ENCODE measurements around the gene SERPINB5. TPM values are rescaled to one million over a fixed set of nuclear protein-coding genes. Genes with fewer than 3 reads are reported as not detected.
A peak's percentile ranks its signal among the peaks of the same experiment; 100 is the strongest.

SERPINB5 gene
- total RNA-seq, 1 donor from 2014 or later = not detected

GRCh38 chr18:63495675-63496074 is 18.9 kb downstream of the SERPINB5 start:
- no peak for TF ChIP-seq CTCF (IDR thresholded peaks at IDR 0.05)
- intact Hi-C loops (cut with DNase I) = no loop called here
- H3K9me3 ChIP-seq = no peaks in the 10 kb centered on the region
- no peaks in the 10 kb centered on the region for H3K27me3 ChIP-seq (ENCODE audit: low read depth)
- DNase-seq (no peak), ATAC-seq (no peak)
- no peak overlapping the region for H3K27ac ChIP-seq
- H3K4me3 ChIP-seq = no peak overlapping the region
- H3K36me3 ChIP-seq = no peaks in the 10 kb centered on the region
- H3K4me1 ChIP-seq = no peaks in the 10 kb centered on the region

- ATAC-seq (peak in 1 of 2 donors; percentile 38), DNase-seq (no peak)
- peak; percentile 53 for TF ChIP-seq CTCF (IDR thresholded peaks at IDR 0.05)
- Histone ChIP-seq H3K4me1 (peaks cover 7% of the 10 kb centered on the region), H3K9me3 (no peaks in the 10 kb centered on the region), H3K27me3 (ENCODE audit: low read depth) (peaks cover 3% of the 10 kb centered on the region), H3K27ac (no peak overlapping the region), H3K36me3 (no peaks in the 10 kb centered on the region), H3K4me3 (no peak overlapping the region)
- intact Hi-C loops (cut with DNase I) = no loop called here
Observed at GRCh38 chr18:63505566-63506335, 29.0 kb downstream of the SERPINB5 start.

DNA sequence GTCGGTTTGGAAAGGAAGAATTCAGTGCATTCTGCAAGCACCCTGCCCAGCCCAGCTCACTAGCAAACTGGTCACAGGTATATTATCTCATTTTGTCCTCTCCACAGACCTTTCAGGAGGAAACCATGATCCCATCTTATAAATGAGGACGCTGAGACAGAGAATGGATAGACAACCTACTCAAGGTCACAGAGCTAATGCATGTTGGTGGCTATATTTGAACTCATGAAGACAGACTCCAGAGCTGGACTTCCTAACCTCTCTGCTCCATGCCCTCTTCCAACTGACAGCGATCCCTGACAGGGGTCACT is 29.5 kb downstream of the SERPINB5 start:
- intact Hi-C loops (cut with DNase I) = no loop called here
- H3K4me3 ChIP-seq = no peak overlapping the region
- no peaks in the 10 kb centered on the region for H3K36me3 ChIP-seq
- ATAC-seq (no peak), DNase-seq (no peak)
- H3K4me1 ChIP-seq = peaks cover 7% of the 10 kb centered on the region
- no peak for TF ChIP-seq CTCF (IDR thresholded peaks at IDR 0.05)
- peaks cover 3% of the 10 kb centered on the region for H3K27me3 ChIP-seq (ENCODE audit: low read depth)
- no peak overlapping the region for H3K27ac ChIP-seq
- no peaks in the 10 kb centered on the region for H3K9me3 ChIP-seq

DNA sequence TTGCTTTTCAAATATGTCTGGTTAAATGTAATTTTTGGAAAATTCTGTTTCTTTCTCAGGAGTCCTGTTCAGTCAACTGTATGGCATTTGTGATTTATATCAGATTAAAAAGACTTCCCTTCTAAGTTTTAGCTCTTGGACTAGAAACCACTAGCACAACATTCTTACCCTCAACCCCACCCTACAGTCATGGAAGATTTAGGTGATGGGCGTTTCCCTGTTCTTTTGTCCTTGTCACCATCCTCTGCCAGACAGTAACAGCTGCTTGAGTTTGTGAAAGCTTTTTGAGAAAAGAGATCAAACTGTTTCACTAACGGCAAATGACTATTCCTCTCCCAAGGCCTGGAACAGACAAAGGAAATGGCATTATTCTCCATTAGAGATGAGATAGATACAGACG is 31.8 kb downstream of the SERPINB5 start:
- Histone ChIP-seq H3K27ac (no peak overlapping the region), H3K4me1 (peaks cover 7% of the 10 kb centered on the region), H3K4me3 (no peak overlapping the region), H3K27me3 (ENCODE audit: low read depth) (peaks cover 3% of the 10 kb centered on the region), H3K9me3 (no peaks in the 10 kb centered on the region), H3K36me3 (no peaks in the 10 kb centered on the region)
- ATAC-seq (no peak), DNase-seq (no peak)
- no peak for TF ChIP-seq CTCF (IDR thresholded peaks at IDR 0.05)
- intact Hi-C loops (cut with DNase I) = no loop called here

DNA sequence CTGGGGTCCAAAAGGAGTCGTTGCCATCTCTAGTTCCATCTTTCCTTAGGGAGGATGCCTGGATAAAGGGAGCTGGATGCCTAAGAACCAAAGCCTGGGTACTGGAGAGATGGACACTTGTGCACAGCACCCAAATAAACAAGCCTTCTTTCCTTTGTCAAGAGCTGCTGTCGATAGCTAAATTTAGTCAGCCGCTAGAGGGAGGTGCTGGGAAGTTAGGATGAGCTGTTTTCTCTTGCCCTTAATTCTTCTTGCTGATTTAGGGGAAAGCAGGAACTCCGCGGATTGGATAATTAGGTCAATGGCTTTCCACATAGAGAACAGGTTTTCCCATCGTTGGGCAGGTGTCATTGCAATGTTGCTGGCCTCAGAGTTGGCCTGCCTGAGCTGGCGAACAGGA is 34.5 kb downstream of the SERPINB5 start:
- intact Hi-C loops (cut with DNase I) = no loop called here
- no peak overlapping the region for H3K4me3 ChIP-seq
- ATAC-seq = no peak

More for the DNA sequence above, 34.5 kb downstream of the SERPINB5 start:
- Histone ChIP-seq H3K4me1 (peaks cover 7% of the 10 kb centered on the region), H3K9me3 (no peaks in the 10 kb centered on the region), H3K27me3 (ENCODE audit: low read depth) (no peaks in the 10 kb centered on the region), H3K36me3 (no peaks in the 10 kb centered on the region), H3K27ac (no peak overlapping the region)
- no peak for DNase-seq
- TF ChIP-seq CTCF (IDR thresholded peaks at IDR 0.05) = peak; percentile 37
